Measurements from ENCODE around the gene FBXO36.

GRCh38 chr2:229993236-229993635, 70.9 kb downstream of the FBXO36 start:
- TF ChIP-seq CTCF (IDR thresholded peaks at IDR 0.05; ENCODE audit: control extremely low read depth in 1 of 3, insufficient read depth in 1 of 3, low read depth in 1 of 3, low read length in 3 of 3), result no peak
- no peak for TF ChIP-seq CEBPB (IDR thresholded peaks at IDR 0.05; ENCODE audit: low read depth, low read length)
- TF ChIP-seq NRF1 (IDR thresholded peaks at IDR 0.05; ENCODE audit: low read depth, low read length), result no peak
- TF ChIP-seq TCF12 (IDR thresholded peaks at IDR 0.05; ENCODE audit: low read depth, low read length), result no peak
- no peak for TF ChIP-seq JUND (IDR thresholded peaks at IDR 0.05; ENCODE audit: low read length)
- TF ChIP-seq MAX (IDR thresholded peaks at IDR 0.05), result no peak
- no peak for TF ChIP-seq POLR2A (IDR thresholded peaks at IDR 0.05; ENCODE audit: control extremely low read depth in 1 of 2, low read depth in 2 of 2, low read length in 2 of 2)
- TF ChIP-seq EZH2 (IDR thresholded peaks at IDR 0.05; ENCODE audit: low read depth, low read length, severe bottlenecking), result no peak
- no peak for TF ChIP-seq ATF3 (IDR thresholded peaks at IDR 0.05; ENCODE audit: insufficient read depth, low read depth, low read length)
